Breast epithelium (tissue), 3 donors: ENCODE data around the gene C20orf141.

Source experiments
- CTCF ChIP-seq, 3 donors: fragments of 450-650 bp; IDR thresholded peaks; one replicate each; pipeline ENCODE4 v1.5.1; 2016 to 2017; ENCODE audit warnings: antibody characterized with exemption in 3 of 3, mild to moderate bottlenecking in 3 of 3, moderate library complexity in 3 of 3
- POLR2A ChIP-seq: fragments of 450-650 bp; IDR thresholded peaks from one replicate; pipeline ENCODE4 v1.6.1; 2016; ENCODE audit warnings: antibody characterized with exemption, mild to moderate bottlenecking, moderate library complexity

- no peak for TF ChIP-seq CTCF (IDR thresholded peaks at IDR 0.05)
- TF ChIP-seq POLR2A, result no peak
Observed at GRCh38 chr20:2837221-2837960, 22.6 kb downstream of the C20orf141 start.
